Stimulated activated CD8-positive, alpha-beta memory T cell treated with anti-CD3 and anti-CD28 coated beads, Interleukin-12 subunit alpha, Interleukin-12 subunit beta, amount 100 ng/mL, for 1 hour (primary cell): ENCODE measurements around the gene MMP15.
"Not testable (repeated sequence)": the region's sequence is repeated elsewhere in the genome, so short reads cannot be mapped to it uniquely, and the experiment has no call there.

ENCODE experiments used
- DNase-seq: peaks from one replicate; pipeline ENCODE4 v3.0.0-alpha.2; 2020; ENCODE audit warnings: low read depth

Gene MMP15

GRCh38 chr16:58086381-58087208, 61.0 kb downstream of the MMP15 start:
- no peak for DNase-seq

- no peak for DNase-seq
Observed at GRCh38 chr16:58087209-58087913, 61.8 kb downstream of the MMP15 start.

GRCh38 chr16:58088091-58088490, 62.5 kb downstream of the MMP15 start:
- no peak for DNase-seq

GRCh38 chr16:58090396-58090795, 64.8 kb downstream of the MMP15 start:
- not testable (repeated sequence) for DNase-seq

- DNase-seq: no peak
Observed at GRCh38 chr16:58094026-58094425, 68.5 kb downstream of the MMP15 start.

GRCh38 chr16:58094791-58095574, 69.4 kb downstream of the MMP15 start:
- DNase-seq: no peak

- DNase-seq: not testable (repeated sequence)
Observed at GRCh38 chr16:58095575-58095960, 70.0 kb downstream of the MMP15 start.

GRCh38 chr16:58096249-58096648, 70.7 kb downstream of the MMP15 start:
- DNase-seq: no peak
